GM12875 (cell line): Measurements from ENCODE around the gene GRHL3.
"Not testable (repeated sequence)": the region's sequence is repeated elsewhere in the genome, so short reads cannot be mapped to it uniquely, and the experiment has no call there.

Experiments used
- H3K4me3 ChIP-seq: one replicate; pipeline ENCODE4 v1.5.1; 2011; ENCODE audit warnings: low read depth, low read length, control low read depth
- CTCF ChIP-seq: IDR thresholded peaks from 2 replicates; pipeline ENCODE4 v1.5.1; 2011; ENCODE audit warnings: low read depth, mild to moderate bottlenecking, control low read depth, inconsistent platforms, low read length, moderate library complexity, borderline replicate concordance; ENCODE audit not compliant: insufficient read depth

GRHL3 gene

DNA sequence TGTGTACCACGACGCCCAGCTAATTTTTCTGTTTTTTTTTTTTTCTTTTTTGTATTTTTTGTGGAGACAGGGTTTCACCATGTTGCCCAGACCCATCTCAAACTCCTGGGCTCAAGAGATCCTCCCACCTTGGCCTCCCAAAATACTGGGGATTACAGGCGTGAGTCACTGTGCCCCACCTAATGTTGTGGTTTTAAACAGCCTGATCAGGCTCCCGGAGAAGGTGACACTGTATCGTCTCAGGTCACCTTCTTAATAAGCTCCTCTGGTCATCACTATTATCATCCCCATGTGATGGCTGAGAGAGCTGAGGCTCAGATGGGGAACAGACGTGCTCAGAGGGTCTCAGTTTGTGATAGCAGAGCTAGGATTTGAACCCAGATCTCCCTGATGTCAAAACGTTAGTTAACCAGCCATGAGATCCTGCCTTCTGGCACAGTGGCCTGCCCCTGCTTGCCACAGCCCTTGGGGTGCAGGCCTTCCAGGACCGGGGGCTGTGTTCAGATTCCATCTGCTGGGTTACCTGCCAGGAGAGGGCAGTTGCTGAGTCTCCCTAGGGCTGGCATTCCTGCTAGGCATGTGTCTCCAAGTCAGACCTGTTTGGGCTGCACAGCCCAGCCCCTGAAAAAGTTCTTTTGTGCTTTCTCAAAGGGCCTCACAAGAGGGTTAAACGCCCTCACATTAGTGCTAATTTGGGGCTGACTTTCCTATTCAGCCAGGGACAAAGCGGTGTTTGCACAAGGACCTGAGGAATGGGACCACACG, 32.7 kb upstream of the GRHL3 start:
- no peak overlapping the region for H3K4me3 ChIP-seq
- no peak for TF ChIP-seq CTCF

GRCh38 chr1:24287779-24288178, 31.4 kb upstream of the GRHL3 start:
- H3K4me3 ChIP-seq, result not testable (repeated sequence)

DNA sequence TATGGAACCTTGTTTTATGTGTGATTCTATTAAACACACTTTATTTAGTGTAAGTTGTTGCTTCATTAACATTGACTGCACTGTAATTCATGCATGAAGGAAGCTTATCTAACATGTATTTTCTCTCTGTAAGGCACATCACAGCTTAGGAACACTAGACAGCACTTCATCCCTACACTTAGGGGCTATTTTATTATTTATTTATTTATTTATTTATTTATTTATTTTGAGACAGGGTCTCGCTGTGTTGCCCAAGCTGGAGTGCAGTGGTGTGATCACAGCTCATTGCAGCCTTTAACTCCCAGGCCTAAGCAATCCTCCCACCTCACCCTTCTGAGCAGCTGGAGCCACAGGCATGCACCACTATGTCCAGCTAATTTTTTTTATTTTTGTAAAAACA, 30.7 kb upstream of the GRHL3 start:
- TF ChIP-seq CTCF, result no peak
- no peak overlapping the region for H3K4me3 ChIP-seq

DNA sequence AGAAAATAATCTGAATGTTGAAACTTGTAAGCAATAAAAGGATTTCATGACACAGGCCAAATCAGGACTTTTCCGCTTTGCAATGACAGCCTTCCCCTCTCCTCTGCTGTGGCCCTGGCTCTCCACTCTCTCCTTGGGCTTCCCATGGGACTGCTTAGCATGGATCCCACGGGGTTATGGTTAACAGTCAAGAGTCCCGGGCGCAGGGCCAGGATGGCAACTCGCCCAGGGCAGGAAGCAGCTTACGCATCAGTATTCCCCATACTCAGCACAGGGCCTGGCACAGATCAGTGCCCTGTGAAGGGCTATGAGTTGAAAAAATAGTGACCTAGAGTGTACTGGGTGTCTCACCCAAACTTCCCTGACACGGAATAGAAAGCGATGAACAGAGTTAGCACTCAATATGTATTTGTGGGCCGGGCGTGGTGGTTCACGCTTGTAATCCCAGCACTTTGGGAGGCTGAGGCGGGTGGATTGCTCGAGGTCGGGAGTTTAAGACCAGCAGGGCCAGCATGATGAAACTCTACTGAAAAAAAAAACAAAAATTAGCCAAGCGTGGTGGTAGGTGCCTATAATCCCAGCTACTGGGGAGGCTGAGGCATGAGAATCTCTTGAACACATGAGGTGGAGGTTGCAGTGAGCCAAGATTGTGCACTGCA, 29.1 kb upstream of the GRHL3 start:
- no peak overlapping the region for H3K4me3 ChIP-seq
- TF ChIP-seq CTCF, result no peak

GRCh38 chr1:24290933-24291487, 28.1 kb upstream of the GRHL3 start:
- no peak overlapping the region for H3K4me3 ChIP-seq
- TF ChIP-seq CTCF, result no peak

DNA sequence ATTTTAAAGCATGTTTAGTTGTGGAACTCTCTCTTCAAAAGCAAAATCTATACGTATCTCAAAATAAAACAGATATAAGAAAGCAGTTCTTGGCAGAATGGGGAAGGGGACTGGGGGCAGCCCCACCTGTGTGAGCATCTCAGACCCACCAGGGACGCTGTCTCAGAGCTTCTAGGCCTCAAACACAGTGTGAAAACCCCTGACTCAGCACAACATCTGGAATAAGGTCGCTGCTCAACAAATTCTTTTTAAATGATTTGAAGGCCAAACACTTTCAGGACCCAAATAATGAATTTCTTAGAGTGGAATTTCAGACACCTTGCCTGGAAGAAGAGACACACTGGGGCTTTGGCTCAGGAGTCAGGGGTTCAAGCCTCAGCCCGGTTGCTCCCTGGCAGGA, 27.1 kb upstream of the GRHL3 start:
- no peak overlapping the region for H3K4me3 ChIP-seq
- no peak for TF ChIP-seq CTCF

DNA sequence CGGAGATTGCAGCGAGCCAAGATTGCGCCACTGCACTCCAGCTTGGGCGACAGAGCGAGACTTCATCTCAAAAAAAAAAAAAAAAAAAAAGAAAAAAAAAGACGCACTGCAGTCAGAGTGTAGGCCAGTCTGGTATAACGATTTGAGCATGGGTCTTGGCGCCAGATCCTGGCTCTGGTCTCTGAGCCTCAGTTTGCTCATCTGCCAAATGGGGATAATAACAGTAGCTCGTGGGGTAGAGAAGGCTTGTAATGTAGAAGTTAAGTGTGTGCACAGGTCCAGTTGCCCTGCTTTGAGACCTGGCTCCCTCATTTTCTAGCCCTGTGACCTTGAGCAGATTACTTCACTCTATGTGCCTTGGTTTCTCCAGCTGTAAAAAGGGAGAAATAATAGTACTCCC, 26.3 kb upstream of the GRHL3 start:
- no peak overlapping the region for H3K4me3 ChIP-seq
- no peak for TF ChIP-seq CTCF
